Embryonic facial prominence (tissue), 1 donor: Measurements from ENCODE around the gene MYO3B.
"Not testable (repeated sequence)": the region's sequence is repeated elsewhere in the genome, so short reads cannot be mapped to it uniquely, and the experiment has no call there.

Experiments
- DNase-seq: peaks from one replicate; pipeline ENCODE4 v3.0.0-alpha.2; 2016; ENCODE audit errors: extremely low spot score

MYO3B gene

GRCh38 chr2:170472498-170472897 is 294.6 kb downstream of the MYO3B start:
- not testable (repeated sequence) for DNase-seq

- no peak for DNase-seq
Measured at GRCh38 chr2:170475878-170476277, 297.9 kb downstream of the MYO3B start.

GRCh38 chr2:170477630-170478029 is 299.7 kb downstream of the MYO3B start:
- no peak for DNase-seq

GRCh38 chr2:170481201-170481600 is 303.3 kb downstream of the MYO3B start:
- DNase-seq, result no peak

GRCh38 chr2:170484552-170484951 is 306.6 kb downstream of the MYO3B start:
- no peak for DNase-seq

GRCh38 chr2:170485254-170486026 is 307.5 kb downstream of the MYO3B start:
- no peak for DNase-seq

- DNase-seq, result no peak
Measured at GRCh38 chr2:170486730-170487129, 308.8 kb downstream of the MYO3B start.

- no peak for DNase-seq
Measured at GRCh38 chr2:170488807-170489206, 310.9 kb downstream of the MYO3B start.

GRCh38 chr2:170492010-170492409 is 314.1 kb downstream of the MYO3B start:
- no peak for DNase-seq

GRCh38 chr2:170493426-170494097 is 315.6 kb downstream of the MYO3B start:
- DNase-seq, result no peak

- DNase-seq, result no peak
Measured at GRCh38 chr2:170495896-170496295, 317.9 kb downstream of the MYO3B start.

- DNase-seq, result no peak
Measured at GRCh38 chr2:170498619-170499018, 320.7 kb downstream of the MYO3B start.

GRCh38 chr2:170500104-170500503 is 322.2 kb downstream of the MYO3B start:
- no peak for DNase-seq

- no peak for DNase-seq
Measured at GRCh38 chr2:170500770-170501169, 322.8 kb downstream of the MYO3B start.

- no peak for DNase-seq
Measured at GRCh38 chr2:170501421-170502043, 323.6 kb downstream of the MYO3B start.

GRCh38 chr2:170502361-170503130 is 324.6 kb downstream of the MYO3B start:
- no peak for DNase-seq

- DNase-seq, result no peak
Measured at GRCh38 chr2:170503563-170503962, 325.6 kb downstream of the MYO3B start.

GRCh38 chr2:170503971-170504809 is 326.2 kb downstream of the MYO3B start:
- DNase-seq, result no peak

- no peak for DNase-seq
Measured at GRCh38 chr2:170504810-170505145, 326.8 kb downstream of the MYO3B start.

- DNase-seq, result no peak
Measured at GRCh38 chr2:170505631-170506275, 327.8 kb downstream of the MYO3B start.
